ENCODE measurements around the gene C19orf73. TPM values are rescaled to one million over a fixed set of nuclear protein-coding genes. Genes with fewer than 3 reads are reported as not detected.

Gene C19orf73, protein sequence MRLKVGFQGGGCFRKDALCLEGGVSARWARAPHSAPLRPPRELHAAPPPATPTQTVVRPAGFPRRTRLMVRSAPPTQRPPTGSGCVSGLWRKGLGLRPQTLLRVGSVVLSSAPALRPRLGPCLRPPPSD
- total RNA-seq = 0.25 and 2.7 TPM in 2 replicates

GRCh38 chr19:49118565-49119410 is at the start of gene C19orf73:
Gene C19orf73 (minus strand): TSS chr19:49119143. CDS start chr19:49119022, 121 bp downstream.

DNA sequence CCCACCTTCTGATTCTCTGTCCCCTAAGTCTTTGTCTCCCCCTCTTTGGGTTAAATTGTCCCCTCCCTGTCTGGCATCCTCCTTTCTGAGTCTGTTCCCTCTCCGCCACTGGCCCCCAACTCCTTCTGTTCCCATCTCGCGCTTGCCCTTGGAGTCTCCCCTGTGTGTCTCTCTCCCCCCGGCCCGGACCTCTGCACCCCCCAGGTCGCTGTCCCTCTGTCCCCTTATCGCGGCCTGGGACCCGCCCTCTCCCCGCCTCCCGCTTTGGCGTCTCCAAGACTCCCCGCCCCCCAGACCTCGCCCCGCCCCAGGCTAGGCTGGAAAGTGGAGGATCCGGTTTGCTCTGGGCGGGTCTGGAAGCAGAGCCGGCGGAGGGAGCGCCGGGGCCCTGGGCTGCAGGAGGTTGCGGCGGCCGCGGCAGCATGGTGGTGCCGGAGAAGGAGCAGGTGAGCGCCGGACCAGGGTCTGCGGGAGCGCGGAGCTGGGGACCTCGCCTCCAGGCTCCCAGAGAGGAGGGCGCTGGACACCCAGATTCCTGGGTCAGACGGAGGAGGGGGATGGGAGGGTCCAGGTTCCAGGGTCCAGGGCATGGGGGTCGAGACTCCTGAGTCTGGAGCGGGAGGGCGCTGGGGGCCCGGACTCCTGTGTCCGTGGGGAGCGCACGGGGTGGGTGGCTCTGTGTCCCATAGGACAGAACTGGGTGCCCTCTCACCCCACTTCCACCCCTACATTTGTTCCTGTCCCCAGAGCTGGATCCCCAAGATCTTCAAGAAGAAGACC is 38.7 kb upstream of the C19orf73 start, which contains the start of gene TRPM4:
TRPM4 (plus strand) TSS at position 348 of the 780 bp plus-strand sequence; CDS start at position 423, 75 bp downstream.

DNA sequence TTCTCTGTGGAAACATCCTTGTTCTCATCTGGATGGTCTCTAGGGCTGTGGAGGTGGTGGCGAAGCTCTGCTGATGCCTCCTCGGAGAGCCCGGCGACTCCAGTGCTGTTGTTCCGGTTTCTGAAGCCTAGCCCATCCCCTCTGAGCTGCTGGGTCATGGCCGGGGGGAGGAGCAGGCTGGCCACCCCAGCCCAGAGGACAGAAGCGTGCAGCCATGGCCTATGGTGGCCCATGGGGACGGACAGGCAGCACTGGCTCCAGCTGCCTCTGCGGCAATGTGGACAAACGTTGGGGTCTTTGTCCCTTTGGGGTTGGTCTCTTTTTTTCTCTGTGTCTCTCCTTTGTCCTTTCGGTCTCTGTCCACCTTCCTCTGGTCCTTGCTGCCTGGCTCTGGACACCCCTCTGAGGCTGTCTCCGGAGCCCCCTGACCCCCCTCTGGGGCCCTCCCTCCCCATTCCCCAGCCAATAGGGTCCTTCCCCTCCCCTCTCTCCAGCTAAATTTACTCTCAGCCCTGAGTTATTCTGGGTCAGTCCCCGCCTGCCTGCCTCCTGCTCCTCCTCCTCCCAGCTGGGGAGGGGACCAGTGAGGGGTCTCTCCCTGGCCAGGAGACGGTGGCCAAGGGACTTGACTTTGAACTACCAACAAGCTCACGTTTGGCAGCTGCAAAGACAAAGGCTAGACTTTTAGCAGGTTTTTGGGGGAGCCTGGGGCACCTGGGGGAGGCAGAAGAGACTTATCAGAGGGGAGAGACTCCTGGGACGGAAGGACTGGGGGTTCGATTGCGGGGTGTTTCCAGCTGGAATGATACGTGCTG is 36.3 kb upstream of the C19orf73 start, which contains the start of gene HRC:
HRC (minus strand) TSS at position 392 of the 815 bp plus-strand sequence; CDS start at position 233, 159 bp downstream.

GRCh38 chr19:49119411-49120324 is 725 bp upstream of the C19orf73 start, which contains the start of gene PPFIA3:
Gene PPFIA3 (plus strand): TSS chr19:49119544. CDS start chr19:49127874, 8,330 bp downstream.

GRCh38 chr19:49113762-49114629 is 4.9 kb downstream of the C19orf73 start, which contains the start of gene LIN7B:
Gene LIN7B (plus strand): TSS chr19:49114370. CDS start chr19:49114405, 35 bp downstream.

DNA sequence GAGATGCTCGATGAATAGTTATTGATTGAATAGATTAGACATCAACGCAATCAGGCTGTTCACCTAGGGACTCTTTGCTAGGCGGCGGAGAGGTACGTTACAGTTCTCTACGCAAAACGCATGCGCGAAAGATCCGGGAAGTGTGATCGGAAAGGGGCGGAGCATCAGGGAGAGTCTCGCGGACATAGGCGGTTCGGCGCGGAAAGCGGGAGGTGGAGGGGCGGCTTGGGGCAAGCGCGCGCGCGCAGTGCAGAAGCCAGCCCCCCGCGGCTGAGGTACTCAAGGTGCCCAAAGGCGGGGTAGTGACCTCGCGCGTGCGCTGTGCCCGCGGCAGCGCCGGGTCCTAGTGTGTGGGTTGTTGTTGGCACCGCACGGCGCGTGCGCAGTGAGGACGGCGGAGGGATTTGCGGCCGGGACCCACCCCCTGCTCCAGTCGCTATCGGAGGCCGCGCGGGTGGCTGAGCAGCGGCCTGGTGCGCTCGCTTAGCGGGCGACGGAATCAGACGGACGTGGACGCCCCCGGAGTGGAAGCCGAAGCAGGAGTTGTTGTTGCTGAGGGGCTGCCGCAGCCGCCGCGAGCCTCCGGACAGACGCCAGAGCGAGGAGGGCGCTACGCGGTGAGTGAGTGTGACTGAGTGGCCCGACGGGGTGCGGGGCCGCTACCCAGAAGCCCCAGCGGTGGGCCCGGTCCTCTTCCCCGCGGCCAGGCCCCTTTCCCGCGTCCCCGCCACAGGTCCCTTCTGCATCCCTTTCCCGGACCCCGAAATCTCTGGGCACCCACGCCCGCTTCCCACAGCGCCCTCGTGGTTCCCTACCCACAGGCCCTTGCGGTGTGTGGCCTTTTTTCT is 33.7 kb downstream of the C19orf73 start, which contains the start of gene SNRNP70:
SNRNP70 (plus strand) TSS at position 432 of the 848 bp plus-strand sequence. CDS start 964 bp downstream, outside the sequence.

Other genes starting within 250 kb of the C19orf73 start
- 28.2 and 33.1 TPM in 2 replicates for gene PPP1R15A, start 246.7 kb downstream of the C19orf73 start, total RNA-seq
- not detected in 2 replicates for gene TULP2, start 220.4 kb downstream of the C19orf73 start, total RNA-seq
- 544 and 558 TPM in 2 replicates for gene NUCB1, start 218.8 kb downstream of the C19orf73 start, total RNA-seq
- gene DHDH, start 185.4 kb downstream of the C19orf73 start, total RNA-seq = not detected in 2 replicates
- 78.0 and 87.6 TPM in 2 replicates for gene BAX, start 164.3 kb downstream of the C19orf73 start, total RNA-seq
- 7,879 and 9,183 TPM in 2 replicates for gene FTL, start 153.8 kb downstream of the C19orf73 start, total RNA-seq
- 67.8 and 76.5 TPM in 2 replicates for gene GYS1, start 125.8 kb downstream of the C19orf73 start, total RNA-seq
- 90.5 and 99.1 TPM in 2 replicates for gene RUVBL2, start 125.3 kb downstream of the C19orf73 start, total RNA-seq
- not detected in 2 replicates for gene LHB, start 102.1 kb downstream of the C19orf73 start, total RNA-seq
- gene CGB3, start 94.8 kb downstream of the C19orf73 start, total RNA-seq = not detected in 2 replicates
- gene CGB2, start 87.3 kb downstream of the C19orf73 start, total RNA-seq = not detected in 2 replicates
- not detected in 2 replicates for gene CGB1, start 82.2 kb downstream of the C19orf73 start, total RNA-seq
- gene CGB5, start 75.3 kb downstream of the C19orf73 start, total RNA-seq = not detected in 2 replicates
- not detected in 2 replicates for gene CGB8, start 70.0 kb downstream of the C19orf73 start, total RNA-seq
- gene CGB7, start 61.4 kb downstream of the C19orf73 start, total RNA-seq = not detected in 2 replicates
- not detected in 2 replicates for gene NTF4, start 54.3 kb downstream of the C19orf73 start, total RNA-seq
- gene KCNA7, start 46.4 kb downstream of the C19orf73 start, total RNA-seq = not detected in 2 replicates
- gene SNRNP70, start 33.7 kb downstream of the C19orf73 start, total RNA-seq = 107 and 131 TPM in 2 replicates
- 5.1 and 7.6 TPM in 2 replicates for gene LIN7B, start 4.8 kb downstream of the C19orf73 start, total RNA-seq
- gene PPFIA3, start 401 bp upstream of the C19orf73 start, total RNA-seq = 1.9 and 3.9 TPM in 2 replicates
- gene HRC, start 36.3 kb upstream of the C19orf73 start, total RNA-seq = not detected in 2 replicates
- gene TRPM4, start 38.6 kb upstream of the C19orf73 start, total RNA-seq = 11.8 and 14.5 TPM in 2 replicates
- gene SLC6A16, start 206.0 kb upstream of the C19orf73 start, total RNA-seq = 0.19 TPM in 1 of 2 replicates, not detected in the other
- gene CD37, start 216.3 kb upstream of the C19orf73 start, total RNA-seq = not detected in 2 replicates
- gene TEAD2, start 243.3 kb upstream of the C19orf73 start, total RNA-seq = 15.7 and 18.6 TPM in 2 replicates
- 0.50 TPM in 1 of 2 replicates, not detected in the other for gene DKKL1, start 244.7 kb upstream of the C19orf73 start, total RNA-seq

All from cardiac ventricle fibroblast (primary cell).